Stimulated activated CD4-positive, alpha-beta T cell treated with anti-CD3 and anti-CD28 coated beads, Interleukin-15, amount 100 ng/mL, for 48 hours (primary cell): ENCODE data around the gene TEDDM1.
"Not testable (repeated sequence)": the region's sequence is repeated elsewhere in the genome, so short reads cannot be mapped to it uniquely, and the experiment has no call there.

ENCODE experiments used
- DNase-seq, 2 donors: peaks; one replicate each; pipeline ENCODE4 v3.0.0-alpha.2; 2020; ENCODE audit warnings: low read depth in 2 of 2

The TEDDM1 gene

DNA sequence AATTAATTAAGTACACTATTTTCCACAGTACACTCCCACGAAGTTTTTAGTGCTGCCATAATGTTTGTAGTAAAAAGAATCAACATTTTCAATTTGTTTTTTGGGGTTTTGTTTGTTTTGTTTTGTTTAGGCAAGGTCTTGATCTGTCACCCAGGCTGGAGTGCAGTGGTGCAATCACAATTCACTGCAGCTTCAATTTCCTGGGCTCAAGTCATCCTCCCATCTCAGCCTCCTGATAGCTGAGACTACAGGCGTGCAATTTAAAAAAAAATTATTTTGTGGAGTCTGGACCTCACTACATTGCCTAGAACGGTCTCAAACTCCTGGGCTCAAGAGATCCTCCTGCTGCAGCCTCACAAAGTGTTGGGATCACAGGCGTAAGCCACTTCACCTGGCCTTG, 20.3 kb downstream of the TEDDM1 start:
- no peak for DNase-seq

DNA sequence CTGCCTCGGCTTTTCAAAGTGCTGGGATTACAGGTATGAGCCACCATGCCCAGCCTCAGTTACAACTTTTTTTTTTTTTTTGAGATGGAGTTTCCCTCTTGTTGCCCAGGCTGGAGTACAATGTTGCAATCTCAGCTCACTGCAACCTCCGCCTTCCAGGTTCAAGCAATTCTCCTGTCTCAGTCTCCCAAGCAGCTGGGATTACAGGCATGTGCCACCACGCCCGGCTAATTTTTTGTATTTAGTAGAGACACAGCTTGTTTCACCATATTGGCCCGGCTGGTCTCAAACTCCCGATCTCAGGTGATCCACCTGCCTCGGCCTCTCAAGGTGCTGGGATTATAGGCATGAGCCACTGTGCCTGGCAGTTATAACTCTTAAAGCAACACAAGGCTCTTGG, 20.7 kb downstream of the TEDDM1 start:
- DNase-seq, result not testable (repeated sequence)

- no peak for DNase-seq
Measured at GRCh38 chr1:182376936-182377574, 23.4 kb downstream of the TEDDM1 start.

DNA sequence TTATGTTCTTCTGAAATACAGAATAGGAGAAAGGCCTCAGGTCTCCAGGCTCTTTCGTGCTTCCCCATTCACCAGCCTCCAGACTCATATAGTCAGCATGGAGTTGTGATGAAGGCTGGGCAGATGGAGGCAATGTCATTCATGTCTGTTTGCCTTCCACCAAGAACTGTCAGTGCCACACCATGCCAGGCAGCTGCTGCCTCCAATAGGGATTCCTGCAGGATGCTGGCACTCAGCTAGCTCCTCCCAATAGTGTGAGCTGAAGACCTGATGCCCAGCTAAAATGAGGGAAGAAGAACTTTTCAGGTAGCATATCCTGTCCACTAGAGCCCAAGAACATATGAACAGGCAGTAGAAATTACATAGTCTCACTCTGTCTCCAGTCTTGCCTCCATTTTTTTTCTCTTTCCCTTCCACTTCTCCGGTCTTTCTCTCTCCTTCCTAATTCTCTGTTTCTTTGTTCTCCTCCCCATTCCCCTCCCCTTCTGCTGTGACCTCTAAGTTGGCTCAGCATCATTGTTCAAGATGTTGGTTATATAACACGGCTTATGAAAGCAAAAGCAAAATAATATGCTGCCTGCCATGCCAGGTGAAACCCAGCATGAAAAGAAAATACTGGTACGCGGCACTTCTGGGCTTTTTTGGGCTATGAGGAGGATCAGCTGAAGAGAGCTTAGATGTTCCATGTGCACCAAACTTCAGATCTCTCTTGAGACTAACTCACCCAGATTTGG, 26.2 kb downstream of the TEDDM1 start:
- DNase-seq, result no peak

GRCh38 chr1:182370532-182370931, 29.9 kb downstream of the TEDDM1 start:
- no peak for DNase-seq

GRCh38 chr1:182368903-182369302, 31.6 kb downstream of the TEDDM1 start:
- DNase-seq, result no peak

GRCh38 chr1:182368358-182368757, 32.1 kb downstream of the TEDDM1 start:
- no peak for DNase-seq

DNA sequence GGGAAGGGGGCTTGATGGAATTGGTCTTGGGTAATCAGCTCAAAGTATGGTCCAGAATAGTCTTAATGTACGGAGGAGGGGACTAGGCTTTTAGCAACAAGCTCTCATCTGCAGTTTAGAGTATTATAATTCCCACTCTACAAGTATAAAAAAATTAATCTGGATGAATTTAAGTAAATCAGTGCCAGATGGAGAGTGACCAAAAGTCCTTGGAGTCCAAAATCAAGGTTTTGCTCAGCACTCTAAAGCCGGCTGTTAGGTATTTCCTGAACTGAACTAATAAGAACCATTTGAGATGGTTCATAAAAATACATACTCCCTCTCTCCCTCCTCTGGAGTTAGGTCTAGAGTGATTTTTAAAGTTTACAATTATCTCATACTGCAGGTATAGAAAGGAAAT, 32.5 kb downstream of the TEDDM1 start:
- DNase-seq, result no peak

DNA sequence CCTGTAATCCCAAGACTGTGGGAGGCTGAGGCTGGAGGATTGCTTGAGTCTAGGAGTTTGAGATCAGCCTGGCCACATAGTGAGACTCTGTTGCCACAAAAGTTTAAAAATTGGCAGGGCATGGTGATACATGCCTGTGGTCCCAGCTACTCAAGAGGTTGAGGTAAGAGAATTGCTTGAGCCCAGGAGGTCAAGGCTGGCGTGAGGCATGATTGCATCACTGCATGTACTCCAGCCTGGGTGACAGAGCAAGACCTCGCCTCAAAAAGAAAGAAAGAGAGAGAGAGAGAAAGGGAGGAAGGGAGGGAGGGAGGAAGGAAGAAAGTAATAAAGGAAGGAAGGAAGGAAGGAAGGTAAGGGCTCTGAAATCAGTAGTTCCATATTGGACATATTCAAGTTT, 33.9 kb downstream of the TEDDM1 start:
- no peak for DNase-seq

- no peak for DNase-seq
Measured at GRCh38 chr1:182359645-182360044, 40.8 kb downstream of the TEDDM1 start.

- no peak for DNase-seq
Measured at GRCh38 chr1:182357913-182358312, 42.6 kb downstream of the TEDDM1 start.

DNA sequence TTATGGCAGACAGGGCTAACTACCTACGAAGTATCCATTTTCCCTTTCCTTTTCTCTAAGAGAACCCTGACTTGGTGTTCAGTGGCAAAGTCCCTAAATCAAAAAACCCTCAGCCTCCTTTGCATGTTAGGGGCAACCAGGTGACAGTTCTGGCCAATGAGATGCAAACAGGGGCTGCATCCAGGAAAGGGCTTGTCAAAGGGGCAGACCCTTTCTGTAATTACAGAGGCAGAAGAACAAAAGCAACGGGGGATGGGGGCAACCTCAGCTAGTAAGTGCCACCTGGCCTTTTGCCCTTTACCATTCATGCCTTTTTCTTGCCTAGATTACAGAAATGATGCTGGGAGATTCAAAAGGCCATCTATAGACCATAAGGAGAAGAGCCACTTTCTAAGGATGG, 43.3 kb downstream of the TEDDM1 start:
- DNase-seq, result no peak

DNA sequence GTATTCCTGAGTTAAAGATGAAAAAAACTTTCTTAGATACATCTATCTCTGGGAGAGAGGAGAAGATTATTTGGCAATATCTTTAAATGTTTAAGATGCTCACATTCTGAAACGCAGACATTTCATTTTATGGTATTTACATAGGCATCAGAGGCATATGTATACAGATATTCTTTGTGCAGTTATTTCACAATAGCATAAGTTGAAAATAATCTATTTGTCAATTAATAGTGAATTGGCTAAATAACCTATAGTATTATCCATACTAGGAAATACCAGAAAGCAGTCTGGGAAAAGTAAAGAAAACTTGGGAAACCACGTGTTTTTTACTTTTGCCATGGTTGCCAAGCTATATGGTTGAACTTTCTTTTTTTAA, 44.8 kb downstream of the TEDDM1 start:
- no peak for DNase-seq

DNA sequence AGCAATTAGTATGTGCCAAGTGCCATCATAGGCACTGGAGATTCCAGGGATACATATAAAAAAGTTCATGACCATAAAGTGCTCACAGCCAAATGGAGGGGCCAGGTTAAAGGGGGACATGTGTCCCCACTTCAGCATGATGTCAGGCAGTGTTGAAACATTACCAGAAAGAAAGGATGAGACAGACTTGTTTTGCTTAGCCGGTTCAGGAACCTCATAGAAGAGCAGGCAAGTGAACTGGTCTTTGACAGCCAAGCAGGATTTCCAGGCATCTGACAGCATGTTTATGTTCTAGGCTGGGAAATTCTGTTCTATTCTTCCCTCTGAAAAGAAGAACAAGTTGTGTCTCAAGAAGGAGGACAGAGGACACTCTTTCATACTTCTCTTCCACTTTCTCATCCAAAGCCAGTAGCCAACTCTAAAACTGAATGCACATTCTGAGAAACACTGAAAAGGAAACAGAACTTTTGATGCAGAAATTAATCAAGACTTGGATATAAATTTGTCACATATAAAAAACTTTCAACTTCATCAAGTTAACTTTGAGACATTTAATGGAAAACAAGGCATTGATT, 48.6 kb downstream of the TEDDM1 start:
- DNase-seq, result no peak

GRCh38 chr1:182350839-182351238, 49.6 kb downstream of the TEDDM1 start:
- DNase-seq, result no peak

- DNase-seq, result no peak
Measured at GRCh38 chr1:182348961-182349747, 51.3 kb downstream of the TEDDM1 start.
